OCI-LY1 (cell line): ENCODE data around the gene TAS2R41.

Source experiments
- H2AFZ ChIP-seq: fragments of 200-600 bp; sonication (generic), shearing (Covaris generic); 2 replicates; pipeline ENCODE4 v1.6.0; 2014; ENCODE audit warnings: antibody characterized with exemption, mild to moderate bottlenecking, low read length
- H3F3A ChIP-seq: fragments of 200-600 bp; sonication (generic), shearing (Covaris generic); 2 replicates; pipeline ENCODE4 v1.6.0; 2014; ENCODE audit warnings: mild to moderate bottlenecking, antibody characterized with exemption, low read length, moderate library complexity; ENCODE audit not compliant: insufficient read depth
- H3K27ac ChIP-seq: fragments of 200-600 bp; sonication (generic); 2 replicates; pipeline ENCODE4 v1.5.1; 2014; ENCODE audit warnings: low read length, mixed run types, mild to moderate bottlenecking, low read depth; ENCODE audit not compliant: poor library complexity, severe bottlenecking
- H3K27me3 ChIP-seq: fragments of 200-600 bp; sonication (generic); 2 replicates; pipeline ENCODE4 v1.6.0; 2014; ENCODE audit warnings: antibody characterized with exemption, mild to moderate bottlenecking, low read length, moderate library complexity; ENCODE audit not compliant: insufficient read depth
- H3K36me3 ChIP-seq: fragments of 200-600 bp; sonication (generic); 2 replicates; pipeline ENCODE4 v1.6.1; 2014; ENCODE audit warnings: mild to moderate bottlenecking, antibody characterized with exemption, low read length, moderate library complexity, mixed read lengths; ENCODE audit not compliant: insufficient read depth
- H3K4me1 ChIP-seq: fragments of 200-600 bp; sonication (generic); 2 replicates; pipeline ENCODE4 v1.5.1; 2014; ENCODE audit warnings: mild to moderate bottlenecking, low read length, moderate library complexity; ENCODE audit not compliant: insufficient read depth, severe bottlenecking
- H3K4me2 ChIP-seq: fragments of 200-600 bp; sonication (generic), shearing (Covaris generic); 2 replicates; pipeline ENCODE4 v1.6.1; 2014; ENCODE audit warnings: low read length
- H3K4me3 ChIP-seq: fragments of 200-600 bp; sonication (generic); 2 replicates; pipeline ENCODE4 v1.5.1; 2014; ENCODE audit warnings: low read length, low read depth, mild to moderate bottlenecking, mixed read lengths; ENCODE audit not compliant: poor library complexity, severe bottlenecking
- H3K79me2 ChIP-seq: fragments of 200-600 bp; shearing (Covaris generic); 2 replicates; pipeline ENCODE4 v1.6.1; 2016; ENCODE audit warnings: mixed run types, low read length, mixed read lengths; ENCODE audit not compliant: insufficient read depth
- H3K9ac ChIP-seq: fragments of 200-600 bp; sonication (generic), shearing (Covaris generic); 2 replicates; pipeline ENCODE4 v1.6.1; 2014; ENCODE audit warnings: mild to moderate bottlenecking, low read length, mixed read lengths
- H3K9me2 ChIP-seq: fragments of 200-600 bp; sonication (generic), shearing (Covaris generic); 2 replicates; pipeline ENCODE4 v1.6.1; 2014; ENCODE audit warnings: low read depth, mild to moderate bottlenecking, low read length, mixed read lengths
- H3K9me3 ChIP-seq: fragments of 200-600 bp; shearing (Covaris generic); 2 replicates; pipeline ENCODE4 v1.6.1; 2014; ENCODE audit warnings: low read length, mixed read lengths
- H4K20me1 ChIP-seq: fragments of 200-600 bp; sonication (generic), shearing (Covaris generic); 2 replicates; pipeline ENCODE4 v1.6.0; 2016; ENCODE audit warnings: mild to moderate bottlenecking, low read length; ENCODE audit not compliant: insufficient read depth
- CTCF ChIP-seq: fragments of 200-600 bp; sonication (generic), shearing (Covaris generic); IDR thresholded peaks from 2 replicates; pipeline ENCODE4 v1.5.1; 2017; ENCODE audit warnings: mild to moderate bottlenecking, antibody characterized with exemption, low read length, moderate library complexity, mixed read lengths
- EZH2 ChIP-seq: fragments of 200-600 bp; sonication (generic), shearing (Covaris generic); IDR thresholded peaks from 2 replicates; pipeline ENCODE4 v1.8.0; 2017; ENCODE audit warnings: borderline replicate concordance, mixed run types, mild to moderate bottlenecking, antibody characterized with exemption, low read length, moderate library complexity, mixed read lengths

Gene TAS2R41

GRCh38 chr7:143433759-143434158, 43.9 kb upstream of the TAS2R41 start:
- H3K4me2 ChIP-seq = no peak overlapping the region
- no peak overlapping the region for H3K9ac ChIP-seq
- H3K9me2 ChIP-seq = no peaks in the 10 kb centered on the region
- H3K4me3 ChIP-seq = no peak overlapping the region
- H3K79me2 ChIP-seq = no peaks in the 10 kb centered on the region
- H2AFZ ChIP-seq = no peak overlapping the region
- TF ChIP-seq CTCF (no peak), EZH2 (no peak)
- H3K4me1 ChIP-seq = no peaks in the 10 kb centered on the region
- H4K20me1 ChIP-seq = no peaks in the 10 kb centered on the region
- no peaks in the 10 kb centered on the region for H3F3A ChIP-seq
- no peak overlapping the region for H3K27ac ChIP-seq
- no peaks in the 10 kb centered on the region for H3K36me3 ChIP-seq
- 0 out of 2 replicates have a peak, but pooled peaks cover 1% of the 10 kb centered on the region for H3K27me3 ChIP-seq
- no peaks in the 10 kb centered on the region for H3K9me3 ChIP-seq

GRCh38 chr7:143434660-143435059, 43.0 kb upstream of the TAS2R41 start:
- Histone ChIP-seq H3K4me2 (no peak overlapping the region), H3K4me3 (no peak overlapping the region), H3K9me3 (no peaks in the 10 kb centered on the region), H3K9ac (no peak overlapping the region), H3K27me3 (no peaks in the 10 kb centered on the region), H3F3A (no peaks in the 10 kb centered on the region), H3K27ac (no peak overlapping the region), H3K36me3 (no peaks in the 10 kb centered on the region), H2AFZ (no peak overlapping the region), H3K9me2 (no peaks in the 10 kb centered on the region), H4K20me1 (no peaks in the 10 kb centered on the region), H3K4me1 (no peaks in the 10 kb centered on the region), H3K79me2 (no peaks in the 10 kb centered on the region)
- TF ChIP-seq CTCF (no peak), EZH2 (no peak)

- H3K36me3 ChIP-seq = no peaks in the 10 kb centered on the region
- no peaks in the 10 kb centered on the region for H4K20me1 ChIP-seq
- no peaks in the 10 kb centered on the region for H3K27me3 ChIP-seq
- no peak overlapping the region for H3K4me3 ChIP-seq
- H3K9me3 ChIP-seq = no peaks in the 10 kb centered on the region
- H3K4me2 ChIP-seq = no peak overlapping the region
- no peaks in the 10 kb centered on the region for H3K79me2 ChIP-seq
- H2AFZ ChIP-seq = no peak overlapping the region
- H3K9me2 ChIP-seq = no peaks in the 10 kb centered on the region
- H3K27ac ChIP-seq = no peak overlapping the region
- H3K4me1 ChIP-seq = no peaks in the 10 kb centered on the region
- H3K9ac ChIP-seq = no peak overlapping the region
- no peaks in the 10 kb centered on the region for H3F3A ChIP-seq
- TF ChIP-seq EZH2 (no peak), CTCF (no peak)
These were observed 42.4 kb upstream of the TAS2R41 start for GRCh38 chr7:143435266-143435665.
